22Rv1 (cell line): ENCODE results near the gene SMYD1.

ENCODE experiments used
- CTCF ChIP-seq: fragments of 450-650 bp; IDR thresholded peaks from 2 replicates; pipeline ENCODE4 v1.5.1; 2017; ENCODE audit warnings: mild to moderate bottlenecking
- ZFX ChIP-seq: fragments of 450-650 bp; IDR thresholded peaks from 2 replicates; pipeline ENCODE4 v1.6.1; 2017; ENCODE audit warnings: antibody characterized with exemption, borderline replicate concordance

GRCh38 chr2:88110830-88111229, 43.2 kb downstream of the SMYD1 start:
- no peak for TF ChIP-seq CTCF
- no peak for TF ChIP-seq ZFX
